Fibroblast of upper back skin (primary cell): Measurements from ENCODE around the gene DENND6B.
"Not testable (repeated sequence)": the region's sequence is repeated elsewhere in the genome, so short reads cannot be mapped to it uniquely, and the experiment has no call there.

ENCODE experiments used
- DNase-seq: peaks from one replicate; pipeline ENCODE4 v3.0.0-alpha.2; 2013

The DENND6B gene

GRCh38 chr22:50282361-50283155 is 44.3 kb downstream of the DENND6B start:
- DNase-seq = peak; percentile 62

DNA sequence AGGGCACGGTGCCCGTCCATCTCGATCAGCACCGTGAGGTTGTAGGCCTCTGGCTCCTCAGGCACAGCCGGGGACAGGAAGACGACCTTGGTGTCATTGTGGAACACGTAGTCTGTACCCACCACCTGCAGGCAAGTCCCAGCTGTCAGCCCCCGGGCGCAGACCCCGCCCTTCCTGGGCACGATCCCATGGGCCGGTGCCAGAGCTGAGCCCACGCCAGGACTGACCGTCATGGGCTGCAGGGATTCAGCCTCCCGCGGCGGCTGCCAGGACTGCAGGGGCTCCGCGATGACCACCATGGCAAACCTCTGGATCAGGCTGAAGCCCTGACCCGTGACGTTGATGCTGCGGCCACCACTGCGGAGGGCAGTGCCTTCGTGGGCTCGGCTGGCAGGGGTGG is 44.9 kb downstream of the DENND6B start:
- DNase-seq = no peak

- DNase-seq = no peak
These were observed 45.4 kb downstream of the DENND6B start for GRCh38 chr22:50281384-50281760.

DNA sequence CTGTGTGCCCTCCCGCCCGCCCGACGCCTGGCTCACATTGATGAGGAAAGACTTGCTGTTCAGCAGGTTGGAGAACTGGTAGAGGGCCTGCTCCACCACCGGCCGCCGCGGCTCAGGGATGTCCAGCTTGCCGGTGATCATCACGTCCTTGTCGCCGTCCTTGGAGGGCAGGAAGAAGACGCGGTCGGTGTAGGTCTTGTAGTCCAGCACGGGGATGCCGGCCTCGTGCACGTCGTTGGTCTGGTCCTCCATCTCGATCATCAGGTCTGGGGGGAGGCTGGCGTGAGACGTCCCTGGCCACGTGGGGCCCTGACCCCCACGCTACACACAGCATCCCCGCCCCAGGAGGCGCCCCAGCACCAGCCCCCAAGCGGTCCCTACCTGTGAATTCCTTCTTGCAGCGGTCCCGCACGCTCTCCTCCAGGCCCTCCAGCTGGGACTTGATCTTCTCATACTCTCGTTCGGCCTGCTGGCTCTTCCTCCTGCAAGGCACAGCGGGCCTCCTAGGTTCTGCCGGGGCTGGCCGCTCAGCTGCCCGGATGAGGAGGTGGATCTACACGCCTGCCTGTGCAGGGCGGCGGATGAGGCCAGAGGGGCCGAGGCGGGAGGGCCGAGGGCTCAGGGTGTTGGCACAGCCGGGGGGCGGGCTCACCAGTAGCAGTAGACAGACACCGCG is 46.0 kb downstream of the DENND6B start:
- no peak for DNase-seq

DNA sequence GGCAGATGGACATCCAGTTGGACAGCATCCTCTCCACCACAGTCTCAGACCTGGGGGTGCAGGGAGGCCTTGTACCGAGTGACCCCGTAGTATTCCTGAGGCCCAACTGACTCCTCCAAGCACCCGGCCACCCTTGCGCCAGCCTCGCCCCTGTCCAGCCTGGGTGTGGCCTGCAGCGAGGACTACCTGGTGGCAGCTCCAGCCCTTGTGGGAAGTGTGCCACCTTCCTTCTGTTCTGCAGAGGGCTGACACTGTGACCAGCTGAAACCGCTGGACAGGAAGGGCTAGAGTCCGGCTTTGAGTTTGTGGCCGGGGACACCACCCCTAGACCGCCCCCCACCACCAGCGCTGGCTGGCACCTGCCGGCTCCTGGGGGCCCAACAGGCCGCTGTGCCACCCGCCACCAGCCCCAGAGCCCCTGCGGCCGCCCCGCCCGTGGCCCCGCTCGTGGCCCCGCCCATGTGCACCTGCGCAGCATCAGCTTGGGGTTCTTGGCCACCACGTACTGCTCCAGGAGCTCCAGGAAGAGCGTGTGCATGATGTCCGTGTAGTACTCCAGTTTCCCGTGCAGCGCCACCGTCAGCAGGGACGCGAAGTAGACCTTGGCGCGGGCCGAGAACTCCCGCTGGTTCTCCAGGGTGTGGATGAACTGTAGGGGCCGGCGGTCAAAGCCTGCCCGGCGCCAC is 46.6 kb downstream of the DENND6B start:
- DNase-seq = no peak

DNA sequence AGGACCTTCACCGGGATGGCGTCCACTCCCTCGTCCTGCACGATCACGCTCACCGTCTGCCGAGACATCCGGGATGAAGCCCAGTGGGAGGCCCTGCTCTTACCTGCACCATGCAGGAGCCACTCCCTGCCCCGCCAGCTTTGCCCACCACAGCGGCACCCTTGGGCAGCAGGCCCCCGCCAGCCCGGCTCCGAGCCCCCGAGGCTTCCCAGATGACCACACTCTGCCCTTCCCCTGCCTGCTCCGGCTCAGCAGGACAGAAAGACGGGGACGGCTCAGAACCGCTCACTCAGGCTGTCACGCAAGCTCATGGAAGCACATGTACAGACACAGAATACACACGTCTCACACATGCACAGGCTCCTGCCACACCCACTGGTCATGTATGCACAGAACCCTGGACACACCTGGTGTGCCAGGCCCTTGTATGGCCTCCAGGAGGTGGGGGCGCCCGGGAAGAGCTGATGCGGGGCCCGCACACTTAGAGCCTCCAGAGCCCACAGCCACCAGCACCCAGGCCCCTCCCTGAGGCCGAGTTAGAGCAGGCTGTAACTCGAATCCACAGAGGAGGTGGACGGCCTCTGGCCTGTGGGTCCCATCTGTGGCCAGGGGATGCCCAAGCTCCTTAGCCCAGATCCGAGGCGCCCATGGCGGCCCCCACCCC is 47.7 kb downstream of the DENND6B start:
- DNase-seq = no peak

GRCh38 chr22:50278461-50278860 is 48.4 kb downstream of the DENND6B start:
- no peak for DNase-seq

DNA sequence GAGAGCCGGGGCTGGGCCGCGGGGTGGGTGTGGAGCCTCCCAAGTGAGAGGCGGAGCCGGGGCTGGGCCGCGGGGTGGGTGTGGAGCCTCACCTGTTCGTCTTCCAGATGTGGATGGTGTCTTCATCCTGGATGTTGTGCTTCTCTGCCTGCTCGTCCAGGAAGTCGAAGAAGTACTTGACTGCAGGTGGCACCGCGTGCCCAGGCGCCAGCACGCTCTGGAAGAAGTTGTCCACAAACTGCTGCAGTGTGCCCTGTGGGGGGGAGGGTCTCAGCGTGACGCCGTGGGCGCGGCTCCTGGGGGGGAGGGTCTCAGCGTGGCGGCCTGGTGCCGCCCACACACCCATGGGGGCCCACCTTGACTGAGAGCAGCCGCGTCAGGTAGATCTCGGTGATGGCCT is 49.1 kb downstream of the DENND6B start:
- DNase-seq = no peak

- DNase-seq = no peak
These were observed 50.7 kb downstream of the DENND6B start for GRCh38 chr22:50276143-50276542.

- DNase-seq = no peak
These were observed 51.4 kb downstream of the DENND6B start for GRCh38 chr22:50275181-50276055.

DNA sequence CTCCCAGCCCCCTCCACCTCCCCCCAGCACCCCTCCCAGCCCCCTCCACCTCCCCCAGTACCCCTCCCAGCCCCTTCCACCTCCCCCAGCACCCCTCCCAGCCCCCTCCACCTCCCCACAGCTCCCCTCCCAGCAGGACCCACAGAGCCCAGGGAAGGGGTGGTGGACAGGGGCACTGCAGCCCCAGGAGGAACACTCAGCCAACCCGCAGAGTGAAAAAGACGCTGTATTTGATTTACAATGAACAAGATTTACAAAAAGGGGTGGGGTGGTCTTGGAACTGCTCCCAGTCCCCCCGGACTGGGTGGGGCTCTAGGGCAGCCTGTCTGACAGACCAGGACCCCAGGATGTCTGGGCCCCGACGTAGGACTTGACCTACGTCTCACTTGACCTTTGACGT is 52.0 kb downstream of the DENND6B start:
- DNase-seq = no peak

DNA sequence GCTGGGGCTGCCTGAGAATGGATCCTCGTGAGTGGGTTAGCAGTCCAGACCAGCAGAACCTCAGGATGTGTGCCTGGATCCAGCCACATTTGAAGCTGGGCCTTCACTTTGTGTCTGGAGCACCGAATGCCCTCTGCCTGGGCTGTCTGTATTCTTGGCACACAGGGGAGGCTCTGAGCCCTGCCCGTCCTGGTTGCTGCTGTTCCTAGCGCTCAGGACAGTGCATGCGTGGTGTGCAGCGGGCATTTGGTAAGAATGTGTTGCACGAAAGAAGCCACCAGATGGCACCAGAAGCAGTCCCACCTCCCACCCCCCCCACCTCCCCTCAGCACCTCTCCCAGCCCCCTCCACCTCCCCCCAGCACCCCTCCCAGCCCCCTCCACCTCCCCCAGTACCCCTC is 52.5 kb downstream of the DENND6B start:
- peak; percentile 56 for DNase-seq

- DNase-seq = not testable (repeated sequence)
These were observed 53.0 kb downstream of the DENND6B start for GRCh38 chr22:50273781-50274180.

DNA sequence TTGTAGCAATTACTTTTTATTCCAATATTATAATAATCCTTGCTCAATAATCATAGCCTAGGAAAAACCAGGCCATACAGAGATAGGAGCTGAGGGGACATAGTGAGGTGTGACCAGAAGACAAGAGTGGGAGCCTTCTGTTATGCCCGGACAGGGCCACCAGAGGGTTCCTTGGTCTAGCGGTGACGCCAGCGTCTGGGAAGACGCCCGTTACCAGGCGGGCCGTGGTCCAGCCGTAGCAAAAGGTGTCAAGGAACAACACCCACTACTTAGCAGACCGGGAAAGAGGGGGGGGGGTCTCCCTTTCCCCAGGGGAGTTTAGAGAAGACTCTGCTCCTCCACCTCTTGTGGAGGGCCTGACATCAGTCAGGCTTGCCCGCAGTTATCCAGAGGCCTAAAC is 53.5 kb downstream of the DENND6B start:
- DNase-seq = not testable (repeated sequence)

GRCh38 chr22:50272044-50272802 is 54.6 kb downstream of the DENND6B start:
- DNase-seq = no peak

DNA sequence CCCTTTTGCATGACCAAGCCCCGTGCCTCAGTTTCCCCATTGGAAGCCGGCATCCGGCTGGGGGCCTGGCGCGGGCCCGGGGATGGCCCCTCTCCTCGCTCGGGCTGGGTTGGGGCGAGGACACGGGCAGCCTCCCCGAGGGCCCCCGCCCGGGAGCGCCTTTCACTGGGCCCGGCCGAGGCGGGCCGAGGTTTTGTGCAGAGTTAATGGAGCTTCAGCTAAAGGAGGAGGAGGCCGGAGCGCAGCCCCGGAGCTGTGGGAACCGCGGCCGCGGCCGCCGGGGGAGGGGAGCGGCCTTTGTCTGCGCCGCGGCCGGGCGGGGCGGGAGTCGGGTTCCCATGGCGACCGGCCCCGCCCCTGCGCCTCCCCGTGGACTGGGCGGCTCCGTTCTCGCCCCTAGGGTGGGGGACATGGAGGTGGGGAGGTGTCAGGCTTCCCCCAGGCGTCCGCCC is 55.3 kb downstream of the DENND6B start:
- DNase-seq = peak; percentile 51

DNA sequence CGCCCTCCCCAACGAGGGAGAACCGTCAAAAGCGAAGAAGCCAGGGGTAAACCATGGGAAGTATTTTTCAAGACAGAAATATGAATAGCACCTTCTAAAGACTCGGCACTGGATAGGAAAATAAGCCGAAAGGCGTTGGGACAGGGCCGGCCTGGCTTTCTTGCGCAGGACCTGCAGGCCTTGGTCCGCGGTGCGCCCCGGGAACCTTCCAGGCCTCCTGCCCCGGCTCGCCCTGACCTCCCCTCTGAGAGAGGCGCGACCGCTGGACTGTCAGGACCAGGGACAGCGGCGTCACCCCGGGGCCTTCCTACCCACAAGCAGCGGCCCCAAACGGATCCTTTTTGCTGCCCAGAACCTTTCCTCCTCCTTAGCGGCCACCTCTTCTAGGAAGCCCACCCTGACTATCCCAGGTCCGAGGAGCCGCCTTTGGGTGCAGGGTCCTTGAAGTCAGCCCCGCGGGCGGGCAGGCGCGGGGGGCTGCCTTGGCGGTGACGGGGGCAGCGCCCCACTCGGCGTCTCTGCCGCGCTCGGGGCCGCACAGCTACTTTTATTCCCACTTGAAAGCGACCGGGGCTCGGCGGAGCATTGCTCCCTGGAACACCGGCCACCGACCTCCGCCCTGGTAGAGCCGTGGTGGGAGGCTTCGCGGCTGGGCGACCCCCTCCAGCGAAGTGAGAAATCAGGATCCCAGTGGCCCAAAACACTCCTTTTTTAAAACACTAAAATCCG is 56.0 kb downstream of the DENND6B start:
- peak; percentile 47 for DNase-seq

- DNase-seq = peak; percentile 36
These were observed 56.7 kb downstream of the DENND6B start, which contains the start of gene MAPK11 for GRCh38 chr22:50269970-50270665. TSS of gene MAPK11 (minus strand) at chr22:50270380. CDS start at chr22:50270292, 88 bp downstream.

DNA sequence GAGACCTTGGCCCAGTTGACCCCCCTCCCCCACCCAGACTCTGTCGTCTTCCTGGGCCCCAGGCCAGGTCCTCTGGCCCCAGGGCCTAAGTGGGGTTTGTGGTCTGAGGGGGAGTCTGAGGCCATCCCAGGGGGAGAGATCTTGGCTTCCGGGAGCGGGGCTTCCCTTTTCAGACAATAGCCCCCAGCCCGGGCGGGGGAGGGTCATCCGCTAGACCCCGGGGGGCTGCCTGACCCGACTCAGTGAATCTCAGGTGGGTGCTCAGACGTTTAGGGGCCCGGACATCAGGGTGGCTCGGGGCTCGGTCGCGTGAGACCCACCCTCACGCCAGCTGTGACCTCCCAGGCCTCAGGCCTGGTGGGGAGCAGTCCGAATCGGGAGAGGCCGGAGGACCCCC is 57.2 kb downstream of the DENND6B start:
- no peak for DNase-seq

- no peak for DNase-seq
These were observed 58.1 kb downstream of the DENND6B start for GRCh38 chr22:50268655-50269113.
